GM12874 (cell line): ENCODE data around the gene LTBP4.

Source experiments
- CTCF ChIP-seq: IDR thresholded peaks from 2 replicates; pipeline ENCODE4 v1.5.1; 2011; ENCODE audit warnings: low read depth, mild to moderate bottlenecking, control low read depth, low read length, moderate library complexity; ENCODE audit not compliant: insufficient read depth

The LTBP4 gene

DNA sequence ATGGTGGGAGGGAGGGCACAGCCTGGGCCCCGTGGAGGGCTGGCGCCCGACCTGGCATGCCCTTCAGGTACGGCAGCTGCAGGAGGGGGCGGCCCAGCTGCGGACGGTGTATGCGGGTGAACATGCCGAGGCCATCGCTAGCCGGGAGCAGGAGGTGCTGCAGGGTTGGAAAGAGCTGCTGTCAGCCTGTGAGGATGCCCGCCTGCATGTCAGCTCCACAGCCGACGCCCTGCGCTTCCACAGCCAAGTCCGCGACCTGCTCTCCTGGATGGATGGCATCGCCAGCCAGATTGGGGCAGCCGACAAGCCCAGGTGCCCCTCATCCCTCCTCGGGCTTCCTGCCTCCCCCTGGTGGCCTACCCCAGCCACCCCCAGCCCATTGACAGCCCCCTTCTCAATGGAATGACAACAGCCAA is 41.1 kb upstream of the LTBP4 start:
- no peak for TF ChIP-seq CTCF

GRCh38 chr19:40561947-40562346 is 39.2 kb upstream of the LTBP4 start:
- TF ChIP-seq CTCF, result no peak

DNA sequence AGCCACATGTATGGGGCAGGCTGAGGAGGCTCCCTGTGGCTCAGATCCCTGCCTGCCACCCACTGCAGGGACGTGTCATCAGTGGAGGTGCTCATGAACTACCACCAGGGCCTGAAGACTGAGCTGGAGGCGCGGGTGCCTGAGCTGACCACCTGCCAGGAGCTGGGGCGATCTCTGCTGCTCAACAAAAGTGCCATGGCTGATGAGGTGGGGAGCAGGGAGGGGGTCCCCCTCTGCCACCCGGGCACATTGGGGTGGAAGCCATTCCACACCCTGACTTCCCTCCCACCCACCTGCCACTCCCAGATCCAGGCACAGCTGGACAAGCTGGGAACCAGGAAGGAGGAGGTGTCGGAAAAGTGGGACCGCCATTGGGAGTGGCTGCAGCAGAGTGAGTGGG is 35.8 kb upstream of the LTBP4 start:
- TF ChIP-seq CTCF, result no peak

GRCh38 chr19:40565910-40566495 is 35.2 kb upstream of the LTBP4 start:
- TF ChIP-seq CTCF, result no peak

DNA sequence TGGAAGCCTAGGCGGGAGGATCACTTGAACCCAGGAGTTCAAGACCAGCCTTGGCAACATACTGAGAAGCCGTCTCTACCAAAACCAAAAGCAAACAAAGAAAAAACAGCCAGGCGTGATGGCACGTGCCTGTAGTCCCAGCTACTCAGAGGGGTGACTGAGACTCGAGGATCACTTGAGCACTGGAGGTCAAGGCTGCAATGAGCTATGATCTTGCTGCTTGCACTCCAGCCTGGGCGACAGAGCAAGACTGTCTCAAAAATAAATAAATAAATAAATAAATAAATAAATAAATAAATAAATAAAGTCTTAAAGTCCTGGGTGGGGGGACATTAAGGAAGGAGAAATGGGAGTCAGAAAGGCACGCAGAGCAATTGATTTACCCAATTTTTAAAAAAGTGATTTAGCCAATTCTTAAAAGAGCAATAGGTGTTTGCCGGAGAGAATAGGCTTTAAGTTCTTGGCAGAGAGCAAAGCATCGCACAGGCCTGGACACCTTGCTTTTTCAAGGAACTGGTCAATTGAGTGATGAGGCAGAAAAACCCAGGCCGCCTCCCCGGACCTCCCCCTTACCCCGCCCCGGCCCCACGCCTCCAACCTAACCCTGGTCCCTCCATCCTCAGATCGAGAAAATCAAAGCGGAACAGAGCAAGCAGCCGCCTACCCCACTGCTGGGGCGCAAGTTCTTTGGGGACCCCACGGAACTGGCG is 34.0 kb upstream of the LTBP4 start:
- no peak for TF ChIP-seq CTCF

GRCh38 chr19:40567750-40568494 is 33.2 kb upstream of the LTBP4 start:
- no peak for TF ChIP-seq CTCF

DNA sequence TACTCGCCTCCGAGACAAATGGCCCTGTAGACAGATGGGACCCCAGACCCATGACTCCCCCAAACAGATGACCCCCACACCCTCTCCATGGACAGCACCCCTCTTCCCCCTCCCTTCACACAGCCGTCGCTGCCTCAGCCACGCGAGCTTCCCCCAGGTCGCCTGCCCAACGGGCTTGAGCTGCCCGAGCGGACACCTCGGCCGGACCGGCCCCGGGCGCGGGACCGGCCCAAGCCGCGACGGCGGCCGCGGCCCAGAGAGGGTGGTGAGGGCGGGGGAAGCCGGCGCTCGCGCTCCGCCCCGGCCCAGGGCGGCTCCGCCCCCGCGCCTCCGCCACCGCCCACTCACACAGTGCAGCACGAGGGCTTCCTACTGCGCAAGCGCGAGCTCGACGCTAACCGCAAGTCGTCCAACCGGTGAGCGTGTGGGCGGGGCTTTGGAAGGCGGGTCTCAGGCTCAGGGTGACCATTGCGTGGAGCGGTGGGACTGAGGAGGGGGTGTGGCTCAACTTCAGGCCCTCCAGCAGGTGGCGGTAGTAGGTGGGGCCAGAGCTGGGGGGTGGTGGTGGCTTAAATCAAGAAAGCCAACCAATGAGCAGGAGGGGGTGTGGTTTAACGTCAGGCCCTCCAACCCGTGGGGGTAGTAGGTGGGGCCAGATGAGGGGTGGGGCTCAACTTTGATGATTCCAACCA is 30.7 kb upstream of the LTBP4 start:
- TF ChIP-seq CTCF, result peak; percentile 60
